GM12801 (cell line): ENCODE measurements around the gene AREG.

ENCODE experiments used
- TF ChIP-seq, protein P1 (sequence below): IDR thresholded peaks from one replicate; pipeline ENCODE4 v1.5.1; 2011; ENCODE audit warnings: control low read depth; ENCODE audit not compliant: insufficient read length; ENCODE audit errors: extremely low read depth

The AREG gene

GRCh38 chr4:74503580-74503979 is 58.6 kb downstream of the AREG start:
- TF ChIP-seq, protein P1, sequence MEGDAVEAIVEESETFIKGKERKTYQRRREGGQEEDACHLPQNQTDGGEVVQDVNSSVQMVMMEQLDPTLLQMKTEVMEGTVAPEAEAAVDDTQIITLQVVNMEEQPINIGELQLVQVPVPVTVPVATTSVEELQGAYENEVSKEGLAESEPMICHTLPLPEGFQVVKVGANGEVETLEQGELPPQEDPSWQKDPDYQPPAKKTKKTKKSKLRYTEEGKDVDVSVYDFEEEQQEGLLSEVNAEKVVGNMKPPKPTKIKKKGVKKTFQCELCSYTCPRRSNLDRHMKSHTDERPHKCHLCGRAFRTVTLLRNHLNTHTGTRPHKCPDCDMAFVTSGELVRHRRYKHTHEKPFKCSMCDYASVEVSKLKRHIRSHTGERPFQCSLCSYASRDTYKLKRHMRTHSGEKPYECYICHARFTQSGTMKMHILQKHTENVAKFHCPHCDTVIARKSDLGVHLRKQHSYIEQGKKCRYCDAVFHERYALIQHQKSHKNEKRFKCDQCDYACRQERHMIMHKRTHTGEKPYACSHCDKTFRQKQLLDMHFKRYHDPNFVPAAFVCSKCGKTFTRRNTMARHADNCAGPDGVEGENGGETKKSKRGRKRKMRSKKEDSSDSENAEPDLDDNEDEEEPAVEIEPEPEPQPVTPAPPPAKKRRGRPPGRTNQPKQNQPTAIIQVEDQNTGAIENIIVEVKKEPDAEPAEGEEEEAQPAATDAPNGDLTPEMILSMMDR, result no peak

DNA sequence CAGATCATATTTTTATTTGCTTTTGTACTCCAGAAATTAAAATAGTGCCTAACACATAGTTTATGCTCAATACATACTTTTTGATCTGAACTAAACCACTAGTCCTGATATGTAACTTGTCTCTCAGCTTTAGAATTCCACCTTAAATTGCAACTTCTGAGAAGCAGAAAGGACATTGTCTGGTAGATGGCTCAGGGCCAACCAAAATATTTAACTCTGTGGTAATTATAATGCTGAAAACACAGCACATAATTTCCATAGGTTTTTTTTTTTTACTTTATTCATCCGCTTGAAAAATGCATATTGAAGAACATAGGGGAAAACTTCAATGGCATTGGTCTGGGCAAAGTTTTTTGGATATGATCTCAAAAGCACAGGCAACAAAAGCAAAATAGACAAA is 59.3 kb downstream of the AREG start:
- TF ChIP-seq, protein P1, result no peak
